IMR-90 (cell line): ENCODE data around the gene SH3RF2. TPM values are rescaled to one million over a fixed set of nuclear protein-coding genes. Genes with fewer than 3 reads are reported as not detected.

ENCODE experiments used
- ATAC-seq: fragments of 200-7000 bp; cut with Tn5 transposase; 2 replicates; pipeline ENCODE4 v1.9.1; 2020; ENCODE audit warnings: low read depth, mild to moderate bottlenecking, moderate library complexity
- BruUV-seq: library from RNA; stranded (reverse); fragments of 400-500 nt; replicated peaks from 2 replicates; lab custom pipeline; 2021; lab: Mats Ljungman, UMichigan
- CTCF ChIA-PET: fragments of 300-600 bp; formaldehyde crosslinking; extraction: SDS; loops from one replicate; lab custom pipeline; 2021; ENCODE audit warnings: antibody characterized with exemption; lab: Yijun Ruan, JAX
- POLR2A ChIA-PET: fragments of 300-600 bp; sonication (Branson Sonifier 250); formaldehyde crosslinking; loops from one replicate; lab custom pipeline; 2022; ENCODE audit warnings: antibody characterized with exemption; ENCODE audit not compliant: unreplicated experiment; lab: Charles Lee
- DNase-seq: peaks from one replicate; pipeline ENCODE4 v3.0.0; 2013
- H2AFZ ChIP-seq: replicated peaks from 2 replicates; pipeline ENCODE3; 2013; ENCODE audit warnings: low read length, mild to moderate bottlenecking; ENCODE audit not compliant: poor library complexity
- H2AK5ac ChIP-seq: 2 replicates; pipeline ENCODE4 v1.6.1; 2013; ENCODE audit warnings: low read depth, low read length, inconsistent platforms
- H2AK9ac ChIP-seq: replicated peaks from 2 replicates; pipeline ENCODE3; 2013; ENCODE audit warnings: mild to moderate bottlenecking, low read depth, low read length, moderate library complexity; ENCODE audit not compliant: poor library complexity
- H2BK120ac ChIP-seq: 2 replicates; pipeline ENCODE4 v1.6.1; 2013; ENCODE audit warnings: low read depth, low read length, inconsistent platforms
- H2BK15ac ChIP-seq: 3 replicates; pipeline ENCODE4 v1.6.1; 2013; ENCODE audit warnings: low read depth, low read length, inconsistent platforms
- H2BK20ac ChIP-seq: 2 replicates; pipeline ENCODE4 v1.6.1; 2013; ENCODE audit warnings: low read depth, mild to moderate bottlenecking, inconsistent platforms, low read length, moderate library complexity
- H2BK5ac ChIP-seq: 2 replicates; pipeline ENCODE4 v1.6.1; 2013; ENCODE audit warnings: mild to moderate bottlenecking, low read depth, low read length, inconsistent platforms; ENCODE audit not compliant: poor library complexity, severe bottlenecking
- H3K14ac ChIP-seq: replicated peaks from 2 replicates; pipeline ENCODE4 v1.6.1; 2013; ENCODE audit warnings: low read depth, low read length, inconsistent platforms
- H3K18ac ChIP-seq: 2 replicates; pipeline ENCODE4 v1.6.1; 2013; ENCODE audit warnings: low read depth, low read length, control low read depth
- H3K23ac ChIP-seq: 2 replicates; pipeline ENCODE4 v1.6.1; 2013; ENCODE audit warnings: low read depth, low read length, inconsistent platforms
- H3K27ac ChIP-seq: 2 replicates; pipeline ENCODE4 v1.5.1; 2013; ENCODE audit warnings: mild to moderate bottlenecking, control low read depth, low read length; ENCODE audit not compliant: insufficient read depth
- H3K27me3 ChIP-seq: 2 replicates; pipeline ENCODE4 v1.6.1; 2013; ENCODE audit warnings: low read length; ENCODE audit not compliant: control insufficient read depth, insufficient read depth
- H3K36me3 ChIP-seq: 2 replicates; pipeline ENCODE4 v1.6.1; 2013; ENCODE audit warnings: low read length, mixed read lengths; ENCODE audit not compliant: control insufficient read depth, insufficient read depth
- H3K4ac ChIP-seq: 2 replicates; pipeline ENCODE4 v1.6.1; 2013; ENCODE audit warnings: low read depth, low read length, inconsistent platforms
- H3K4me1 ChIP-seq: 2 replicates; pipeline ENCODE4 v1.6.1; 2013; ENCODE audit warnings: low read length, mixed read lengths; ENCODE audit not compliant: control insufficient read depth, insufficient read depth
- H3K4me2 ChIP-seq: 2 replicates; pipeline ENCODE4 v1.6.1; 2013; ENCODE audit warnings: low read depth, mild to moderate bottlenecking, control low read depth, low read length, moderate library complexity
- H3K4me3 ChIP-seq: 2 replicates; pipeline ENCODE4 v1.5.1; 2013; ENCODE audit warnings: low read depth, mild to moderate bottlenecking, control low read depth, low read length, moderate library complexity; ENCODE audit not compliant: insufficient read depth
- H3K56ac ChIP-seq: 2 replicates; pipeline ENCODE4 v1.6.1; 2013; ENCODE audit warnings: low read length, inconsistent platforms; ENCODE audit not compliant: insufficient read depth; ENCODE audit errors: extremely low read depth
- H3K79me1 ChIP-seq, 2 experiments: 2 replicates each; pipeline ENCODE4 v1.6.1; 2013; ENCODE audit warnings: low read length in 2 of 2, inconsistent platforms in 1 of 2, low read depth in 1 of 2
- H3K9ac ChIP-seq: 2 replicates; pipeline ENCODE4 v1.6.1; 2013; ENCODE audit warnings: low read depth, low read length, control low read depth
- H3K9me1 ChIP-seq: 2 replicates; pipeline ENCODE4 v1.6.1; 2013; ENCODE audit warnings: low read length, inconsistent platforms; ENCODE audit not compliant: insufficient read depth
- H3K9me3 ChIP-seq: 2 replicates; pipeline ENCODE4 v1.6.1; 2013; ENCODE audit warnings: low read length; ENCODE audit not compliant: control insufficient read depth, insufficient read depth
- H4K20me1 ChIP-seq: 2 replicates; pipeline ENCODE4 v1.6.1; 2013; ENCODE audit warnings: low read length, inconsistent platforms; ENCODE audit not compliant: insufficient read depth
- H4K5ac ChIP-seq: 2 replicates; pipeline ENCODE4 v1.6.1; 2013; ENCODE audit warnings: mild to moderate bottlenecking, low read depth, low read length, control low read depth
- H4K8ac ChIP-seq, 2 experiments: 2 replicates each; pipeline ENCODE4 v1.6.1; 2013; ENCODE audit warnings: low read depth in 2 of 2, low read length in 2 of 2, control low read depth in 1 of 2, inconsistent platforms in 1 of 2
- H4K91ac ChIP-seq: 2 replicates; pipeline ENCODE4 v1.6.1; 2013; ENCODE audit warnings: low read depth, low read length, inconsistent platforms; ENCODE audit not compliant: insufficient read depth
- BHLHE40 ChIP-seq: fragments of 150-350 bp; IDR thresholded peaks from 2 replicates; pipeline ENCODE4 v1.6.1; 2016; ENCODE audit warnings: mild to moderate bottlenecking, low read depth, low read length
- MAZ ChIP-seq: IDR thresholded peaks from 2 replicates; pipeline ENCODE4 v1.6.1; 2012; ENCODE audit warnings: low read depth, mild to moderate bottlenecking, low read length, improper control_type of control experiment, moderate library complexity, borderline replicate concordance
- NFE2L2 ChIP-seq: fragments of 150-350 bp; IDR thresholded peaks from 2 replicates; pipeline ENCODE4 v1.6.1; 2016; ENCODE audit warnings: low read depth, mild to moderate bottlenecking, low read length
- POLR2A ChIP-seq: IDR thresholded peaks from 2 replicates; pipeline ENCODE4 v1.6.1; 2012; ENCODE audit warnings: mild to moderate bottlenecking, low read depth, low read length
- SMC3 ChIP-seq: fragments of 150-350 bp; IDR thresholded peaks from 2 replicates; pipeline ENCODE4 v1.6.1; 2016; ENCODE audit warnings: low read depth, mild to moderate bottlenecking, antibody characterized with exemption, low read length, moderate library complexity
- WGBS, 2 experiments: methylation state at CpG; one replicate each; pipeline versions ENCODE4 v1.1.5 to v1.1.7; 2013; ENCODE audit warnings: missing lambda C conversion rate in 2 of 2; ENCODE audit not compliant: insufficient read length in 1 of 2; ENCODE audit errors: extremely low coverage in 2 of 2; 5-methylcytosine and 5-hydroxymethylcytosine counted together
- dilution Hi-C: fragments of 300-500 bp; cut with HindIII; formaldehyde crosslinking; loops from one replicate; pipeline ENCODE4 v1.14.3; 2018; ENCODE audit warnings: low sequenced_read_pairs; ENCODE audit not compliant: unreplicated experiment
- in situ Hi-C: fragments of 300-500 bp; cut with MboI; formaldehyde crosslinking; loops from 3 replicates; pipeline ENCODE4 v1.14.3; 2019; ENCODE audit warnings: low sequenced_read_pairs, inconsistent platforms, mixed read lengths
- intact Hi-C: fragments of 100-400 bp; cut with micrococcal nuclease; formaldehyde crosslinking; loops from 2 replicates; pipeline ENCODE4 v1.10.0; 2022
- polyA plus RNA-seq, 3 experiments: library from polyadenylated mRNA; depleted of rRNA; stranded (reverse); fragments of >200 nt; gene quantifications; 2 replicates each; pipeline ENCODE4 v1.2.3, GENCODE V29; 2012; ENCODE audit warnings: low replicate concordance in 1 of 3
- total RNA-seq: library from RNA; depleted of rRNA; stranded (reverse); fragments of >200 nt; gene quantifications from 2 replicates; pipeline ENCODE4 v1.2.3, GENCODE V29; 2012
- TF ChIP-seq, protein P1 (sequence below): fragments of 150-350 bp; IDR thresholded peaks from 2 replicates; pipeline ENCODE4 v1.6.1; 2016; ENCODE audit warnings: low read depth, mild to moderate bottlenecking, low read length, moderate library complexity, borderline replicate concordance

The SH3RF2 gene
- total and polyA plus RNA-seq, 2 of the 4 experiments (the other 2 are of a cell fraction) = 1.3 to 1.7 TPM

DNA sequence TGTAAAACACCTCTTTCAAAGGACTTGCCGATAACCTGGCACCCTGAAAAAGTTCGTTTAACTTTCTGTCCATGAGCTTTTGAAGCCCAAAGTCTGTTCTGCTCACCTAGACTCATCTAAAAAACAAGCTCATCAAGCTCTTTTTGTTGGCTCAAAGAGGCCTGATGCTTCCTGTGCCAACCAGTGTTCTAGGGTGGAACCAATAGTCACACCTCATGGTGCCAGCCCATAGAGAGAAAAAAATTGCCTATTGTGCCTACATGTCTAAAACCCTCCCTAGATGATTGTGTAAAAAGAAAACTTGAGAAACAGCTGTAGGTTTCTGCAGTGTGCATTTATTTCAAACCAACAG, 4.7 kb downstream of the SH3RF2 start:
- no peak overlapping the region for H3K56ac ChIP-seq
- H2BK15ac ChIP-seq = no peak overlapping the region
- no peak overlapping the region for H2AK9ac ChIP-seq
- no peak overlapping the region for H3K27ac ChIP-seq
- H2BK5ac ChIP-seq = no peak overlapping the region
- H3K4me3 ChIP-seq = no peak overlapping the region
- H2BK20ac ChIP-seq = no peak overlapping the region
- H3K4me2 ChIP-seq = no peak overlapping the region
- 81% methylated on average over 2 of the region's 2 CpGs; no CpG with 5 or more reads in 1 of the 2 experiments for WGBS, 2 experiments
- H3K9me1 ChIP-seq = peaks cover 4% of the 10 kb centered on the region
- H2AFZ ChIP-seq = no peak overlapping the region
- H3K4me1 ChIP-seq = peaks cover 11% of the 10 kb centered on the region
- CTCF ChIA-PET = no interaction called here
- no peak overlapping the region for H3K9ac ChIP-seq
- H4K8ac ChIP-seq = no peak overlapping the region
- no peaks in the 10 kb centered on the region for H4K20me1 ChIP-seq
- no peak overlapping the region for H4K91ac ChIP-seq
- in situ Hi-C loops = no loop called here
- no peaks in the 10 kb centered on the region for H3K36me3 ChIP-seq
- no peak for TF ChIP-seq MAZ
- TF ChIP-seq BHLHE40 = no peak
- no peak for TF ChIP-seq NFE2L2
- TF ChIP-seq, protein P1, sequence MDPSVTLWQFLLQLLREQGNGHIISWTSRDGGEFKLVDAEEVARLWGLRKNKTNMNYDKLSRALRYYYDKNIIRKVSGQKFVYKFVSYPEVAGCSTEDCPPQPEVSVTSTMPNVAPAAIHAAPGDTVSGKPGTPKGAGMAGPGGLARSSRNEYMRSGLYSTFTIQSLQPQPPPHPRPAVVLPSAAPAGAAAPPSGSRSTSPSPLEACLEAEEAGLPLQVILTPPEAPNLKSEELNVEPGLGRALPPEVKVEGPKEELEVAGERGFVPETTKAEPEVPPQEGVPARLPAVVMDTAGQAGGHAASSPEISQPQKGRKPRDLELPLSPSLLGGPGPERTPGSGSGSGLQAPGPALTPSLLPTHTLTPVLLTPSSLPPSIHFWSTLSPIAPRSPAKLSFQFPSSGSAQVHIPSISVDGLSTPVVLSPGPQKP = no peak
- TF ChIP-seq SMC3 = no peak
- no peak for TF ChIP-seq POLR2A
- no peak overlapping the region for H3K14ac ChIP-seq
- no peak overlapping the region for H4K5ac ChIP-seq
- H2AK5ac ChIP-seq = no peak overlapping the region
- H3K79me1 ChIP-seq = no peaks in the 10 kb centered on the region
- dilution Hi-C loops = no loop called here
- no peak overlapping the region for H2BK120ac ChIP-seq
- DNase-seq (no peak), ATAC-seq (no peak)
- no peak overlapping the region for H3K23ac ChIP-seq
- H3K27me3 ChIP-seq = no peaks in the 10 kb centered on the region
- intact Hi-C loops = loop anchor here (5.0 kb wide), 1 partner anchor 106 kb away; no protein-coding TSS in a partner anchor
- H3K18ac ChIP-seq = no peak overlapping the region
- H3K9me3 ChIP-seq = no peaks in the 10 kb centered on the region
- no peak overlapping the region for H3K4ac ChIP-seq
- POLR2A ChIA-PET = interaction anchor here (0.6 kb wide), 1 partner anchor 419 kb away, joined by 3 read pairs; no protein-coding TSS in a partner anchor
- no TSS peak for BruUV-seq
